Upper lobe of left lung (tissue), 4 donors: ENCODE data around the gene S1PR4.

ENCODE experiments used
- POLR2A ChIP-seq, 4 donors: fragments of 450-650 bp; IDR thresholded peaks; one replicate each; pipeline ENCODE4 v1.5.1; 2016 to 2017; ENCODE audit warnings: antibody characterized with exemption in 4 of 4, mild to moderate bottlenecking in 2 of 4
- TF ChIP-seq, protein P1 (sequence below), 6 experiments: fragments of 450-650 bp in 4 of 6; fragments of 200-600 bp in 2 of 6; sonication (generic) in 2 of 6; IDR thresholded peaks; one replicate each; pipeline ENCODE4 v1.5.1; 2016 to 2019; ENCODE audit warnings: antibody characterized with exemption in 6 of 6

DNA sequence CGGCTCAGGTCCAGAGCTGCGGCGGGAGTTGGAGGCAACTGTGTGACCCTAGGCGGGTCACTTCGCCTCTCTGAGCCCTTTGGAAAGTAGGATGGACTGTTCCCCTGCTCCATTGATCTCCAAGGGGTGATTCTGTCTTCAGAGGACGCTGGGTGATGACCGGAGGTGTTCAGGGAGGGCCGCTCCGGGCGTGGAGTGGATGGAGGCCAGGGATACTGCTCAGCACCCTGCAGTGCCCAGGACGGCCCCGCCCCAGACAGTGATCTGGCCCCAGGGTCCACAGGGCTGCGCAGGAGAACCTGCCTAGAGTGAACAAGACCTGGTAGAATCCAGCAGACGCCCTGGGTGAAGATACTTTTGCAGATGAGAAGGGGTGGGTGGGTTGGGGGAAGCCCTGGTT, 14.1 kb downstream of the S1PR4 start:
- TF ChIP-seq, protein P1, sequence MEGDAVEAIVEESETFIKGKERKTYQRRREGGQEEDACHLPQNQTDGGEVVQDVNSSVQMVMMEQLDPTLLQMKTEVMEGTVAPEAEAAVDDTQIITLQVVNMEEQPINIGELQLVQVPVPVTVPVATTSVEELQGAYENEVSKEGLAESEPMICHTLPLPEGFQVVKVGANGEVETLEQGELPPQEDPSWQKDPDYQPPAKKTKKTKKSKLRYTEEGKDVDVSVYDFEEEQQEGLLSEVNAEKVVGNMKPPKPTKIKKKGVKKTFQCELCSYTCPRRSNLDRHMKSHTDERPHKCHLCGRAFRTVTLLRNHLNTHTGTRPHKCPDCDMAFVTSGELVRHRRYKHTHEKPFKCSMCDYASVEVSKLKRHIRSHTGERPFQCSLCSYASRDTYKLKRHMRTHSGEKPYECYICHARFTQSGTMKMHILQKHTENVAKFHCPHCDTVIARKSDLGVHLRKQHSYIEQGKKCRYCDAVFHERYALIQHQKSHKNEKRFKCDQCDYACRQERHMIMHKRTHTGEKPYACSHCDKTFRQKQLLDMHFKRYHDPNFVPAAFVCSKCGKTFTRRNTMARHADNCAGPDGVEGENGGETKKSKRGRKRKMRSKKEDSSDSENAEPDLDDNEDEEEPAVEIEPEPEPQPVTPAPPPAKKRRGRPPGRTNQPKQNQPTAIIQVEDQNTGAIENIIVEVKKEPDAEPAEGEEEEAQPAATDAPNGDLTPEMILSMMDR (IDR thresholded peaks at IDR 0.05), result no peak
- TF ChIP-seq POLR2A (IDR thresholded peaks at IDR 0.05), result no peak
